HG03108 (cell line): ENCODE results near the gene COMT.
"Not testable (repeated sequence)": the region's sequence is repeated elsewhere in the genome, so short reads cannot be mapped to it uniquely, and the experiment has no call there.

Experiments
- ATAC-seq: cut with Tn5 transposase; IDR thresholded peaks from one replicate; pipeline ENCODE4 v1.9.1; 2021; ENCODE audit warnings: moderate library complexity; ENCODE audit not compliant: unreplicated experiment

Gene COMT

DNA sequence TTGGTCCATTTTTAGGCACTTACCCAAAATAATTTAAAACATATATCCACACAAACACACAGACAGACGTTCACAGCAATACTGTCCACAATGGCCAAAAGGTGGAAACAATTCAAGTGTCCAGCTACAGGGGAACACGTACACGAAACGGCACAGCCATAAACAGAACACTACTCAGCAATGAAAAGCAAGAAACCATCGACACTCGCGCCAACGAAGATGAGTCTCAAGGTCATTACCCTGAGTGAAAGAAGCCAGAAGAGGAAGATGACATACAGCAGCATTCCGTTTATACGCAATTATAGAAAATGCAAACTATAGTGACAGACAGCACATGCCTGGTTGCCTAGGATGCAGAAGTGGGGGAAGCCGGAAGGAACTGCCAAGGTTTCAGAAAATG, 13.4 kb upstream of the COMT start:
- ATAC-seq: no peak

DNA sequence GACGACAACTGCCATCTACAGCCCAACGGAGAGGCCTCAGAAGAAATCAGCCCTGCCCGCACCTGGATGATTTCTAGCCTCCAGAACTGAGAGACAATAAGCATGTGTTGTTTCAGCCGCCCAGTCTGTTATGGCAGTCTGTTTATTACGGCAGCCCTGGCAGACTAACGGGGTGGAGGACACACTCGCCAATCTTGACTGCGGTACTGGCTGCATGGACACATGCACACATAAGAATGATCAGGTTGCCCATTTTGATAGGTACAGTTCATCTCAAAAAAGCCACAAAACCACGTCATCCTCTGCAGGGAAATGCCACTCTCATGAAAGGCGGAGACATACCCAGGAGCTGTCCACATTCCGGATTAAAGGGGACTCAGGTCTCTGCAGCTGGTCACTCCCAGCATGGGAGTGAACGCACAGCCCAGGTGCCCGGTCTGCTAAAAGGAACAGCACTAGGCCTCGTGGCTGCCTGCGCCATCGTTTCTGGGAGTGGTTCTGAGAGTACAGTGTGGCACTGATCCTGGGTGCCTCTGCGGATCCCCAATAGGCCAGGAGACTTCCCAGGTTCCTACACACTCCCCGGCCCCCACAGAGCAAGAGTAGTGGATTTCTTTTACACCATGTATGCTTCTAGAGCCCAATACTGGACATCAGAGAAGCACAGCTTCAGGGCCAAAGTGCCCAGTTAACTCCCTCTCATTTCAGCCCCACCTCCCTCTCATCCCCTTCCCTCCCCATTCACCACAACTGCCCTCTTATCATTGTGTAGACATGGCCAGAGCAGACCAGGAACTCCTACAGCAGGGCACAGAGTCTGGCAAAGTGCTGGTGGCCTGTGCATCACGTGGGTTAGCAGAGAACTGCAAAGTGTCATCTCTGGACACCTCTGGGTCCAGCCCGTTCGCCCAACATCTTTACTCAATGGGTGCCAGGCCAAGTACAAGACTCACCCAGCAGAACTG, 11.7 kb upstream of the COMT start:
- no peak for ATAC-seq

DNA sequence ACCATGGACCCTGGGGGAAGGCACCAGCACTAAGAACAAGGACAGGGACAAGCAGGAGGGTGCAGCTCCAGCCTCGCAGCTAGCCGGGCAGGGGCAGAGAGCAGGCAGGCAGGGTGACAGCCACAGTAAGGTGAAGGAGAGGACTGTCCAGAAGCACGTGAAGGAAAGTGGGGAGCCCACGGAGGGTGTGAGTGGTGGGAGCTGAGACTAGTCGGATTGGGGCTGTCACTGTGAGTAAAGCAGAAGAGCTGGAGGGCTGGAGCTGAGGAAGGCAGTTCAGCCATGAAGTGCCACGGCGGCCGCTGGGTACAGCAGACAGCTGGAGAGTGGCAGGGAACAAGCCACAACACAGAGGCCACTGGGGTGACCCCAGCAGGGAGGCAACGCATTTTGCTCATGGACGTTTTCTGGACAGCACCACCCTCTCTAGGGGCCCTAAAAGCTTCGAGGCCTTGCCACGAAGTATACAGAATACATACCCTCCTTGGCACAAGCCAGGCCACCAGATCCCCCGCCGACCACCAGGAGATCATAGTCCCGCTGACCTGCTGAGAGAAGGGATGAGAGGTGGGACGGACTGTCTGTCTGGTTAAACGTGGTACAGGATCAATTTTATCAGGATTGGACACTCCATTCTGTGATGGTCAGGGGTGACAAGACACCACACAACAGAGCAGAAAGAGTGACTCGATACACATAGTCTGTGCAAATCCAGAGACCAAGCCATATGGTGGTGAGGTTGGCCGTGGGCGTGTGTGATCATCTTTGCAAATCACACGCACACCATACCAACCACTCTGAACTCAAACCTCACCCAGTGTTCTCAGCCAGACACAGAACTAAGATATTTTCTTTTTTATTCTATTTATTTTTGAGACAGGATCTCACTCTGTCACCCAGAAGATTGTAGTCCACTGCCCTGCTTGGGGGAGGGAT, 10.8 kb upstream of the COMT start:
- ATAC-seq: no peak

DNA sequence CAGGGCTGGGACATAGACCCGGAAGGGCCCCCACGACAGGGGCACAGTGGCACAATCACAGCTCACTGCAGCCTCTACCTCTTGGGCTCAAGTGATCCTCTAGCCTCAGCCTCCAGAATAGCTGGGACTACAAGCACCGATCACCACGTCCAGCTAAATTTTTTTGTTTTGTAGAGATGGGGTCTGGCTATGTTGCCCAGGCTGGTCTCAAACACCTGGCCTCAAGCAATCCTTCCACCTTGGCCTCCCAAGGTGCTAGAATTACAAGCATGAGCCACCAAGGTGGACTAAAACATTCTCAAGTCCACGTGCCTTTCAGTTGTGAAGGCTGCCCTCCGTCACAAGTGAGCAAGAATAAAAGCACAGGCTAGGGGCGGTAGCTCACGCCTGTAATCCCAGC, 10.1 kb upstream of the COMT start:
- no peak for ATAC-seq

- ATAC-seq: no peak
Measured at GRCh38 chr22:19932367-19933206, 9.0 kb upstream of the COMT start.

DNA sequence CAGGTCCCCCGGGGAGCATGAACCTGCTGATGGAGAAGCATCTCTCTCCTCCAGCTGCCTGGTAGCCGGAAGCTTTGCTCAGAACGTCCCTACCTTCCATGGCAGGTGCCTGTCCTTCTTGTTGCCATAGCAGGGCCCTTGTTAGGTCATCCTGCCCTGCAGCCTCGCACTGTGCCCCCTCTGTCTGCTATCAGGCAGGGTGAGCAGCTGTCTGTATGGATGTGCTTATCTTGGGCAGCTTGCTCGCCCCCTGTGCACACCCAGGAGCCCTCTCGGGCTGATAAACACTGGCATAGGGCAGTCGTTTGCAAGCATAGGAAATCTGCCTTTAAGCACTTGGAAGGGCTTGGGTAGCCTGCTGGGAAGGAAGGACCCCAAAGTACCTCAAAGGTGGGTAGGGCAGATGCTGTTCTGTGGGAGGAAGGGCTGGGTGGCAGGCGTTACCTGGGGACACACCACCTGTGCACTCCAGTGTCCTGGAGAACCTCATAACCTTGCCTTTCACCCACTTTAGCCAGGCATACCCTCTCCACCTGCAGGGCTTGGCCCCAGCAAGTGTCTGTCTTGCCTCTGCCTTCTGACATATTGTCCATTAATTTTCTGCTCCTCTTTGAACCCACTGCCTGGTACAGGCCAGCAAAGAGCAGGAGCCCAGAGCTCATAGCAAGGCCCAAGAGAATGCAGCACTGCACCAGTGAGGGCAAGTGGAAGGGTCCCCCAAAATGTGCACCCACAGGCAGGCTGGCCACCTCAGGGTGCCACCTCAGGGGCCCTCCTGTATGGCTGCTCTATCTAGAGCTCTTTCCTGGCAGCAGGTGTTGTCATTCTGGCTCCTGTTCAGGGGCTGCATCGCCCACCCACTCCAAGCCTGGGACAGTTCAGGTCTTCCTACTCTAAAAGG, 8.0 kb upstream of the COMT start:
- ATAC-seq: no peak

DNA sequence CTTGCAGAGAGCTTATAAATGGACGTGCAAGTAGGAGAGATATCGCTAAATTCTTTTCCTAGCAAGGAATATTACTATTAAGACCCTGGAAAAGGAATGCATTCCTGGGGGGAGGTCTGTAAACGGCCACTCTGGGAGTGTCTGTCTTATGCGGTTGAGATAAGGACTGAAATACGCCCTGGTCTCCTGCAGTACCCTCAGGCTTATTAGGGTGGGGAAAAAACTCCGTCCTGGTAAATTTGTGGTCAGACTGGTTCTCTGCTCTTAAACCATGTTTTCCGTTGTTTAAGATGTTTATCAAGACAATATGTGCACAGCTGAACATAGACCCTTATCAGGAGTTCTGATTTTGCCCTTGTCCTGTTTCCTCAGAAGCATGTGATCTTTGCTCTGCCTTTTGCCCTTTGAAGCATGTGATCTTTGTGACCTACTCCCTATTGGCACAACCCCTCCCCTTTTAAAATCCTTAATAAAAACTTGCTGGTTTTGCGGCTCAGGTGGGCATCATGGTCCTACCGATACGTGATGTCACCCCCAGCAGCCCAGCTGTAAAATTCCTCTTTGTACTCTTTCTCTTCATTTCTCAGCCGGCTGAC, 6.4 kb upstream of the COMT start:
- ATAC-seq: not testable (repeated sequence)

DNA sequence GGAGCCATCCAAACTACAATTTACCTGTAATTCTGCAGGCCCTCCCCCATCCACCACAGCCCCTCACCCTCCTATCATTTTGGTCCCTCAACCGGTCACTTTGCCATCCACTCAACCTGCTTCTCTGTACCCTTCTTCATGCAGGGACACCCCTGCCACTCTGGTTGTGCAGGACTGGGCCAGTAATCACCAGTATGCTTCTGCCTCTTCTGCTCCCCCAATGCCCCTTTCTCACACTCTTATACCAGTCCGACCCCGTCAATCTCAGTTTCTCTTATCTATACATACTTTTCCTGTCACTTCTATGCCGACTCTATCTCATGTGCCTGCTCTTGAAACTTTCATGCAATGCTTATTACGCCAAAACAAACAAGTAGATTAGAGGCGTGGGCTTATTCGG, 5.1 kb upstream of the COMT start:
- no peak for ATAC-seq

DNA sequence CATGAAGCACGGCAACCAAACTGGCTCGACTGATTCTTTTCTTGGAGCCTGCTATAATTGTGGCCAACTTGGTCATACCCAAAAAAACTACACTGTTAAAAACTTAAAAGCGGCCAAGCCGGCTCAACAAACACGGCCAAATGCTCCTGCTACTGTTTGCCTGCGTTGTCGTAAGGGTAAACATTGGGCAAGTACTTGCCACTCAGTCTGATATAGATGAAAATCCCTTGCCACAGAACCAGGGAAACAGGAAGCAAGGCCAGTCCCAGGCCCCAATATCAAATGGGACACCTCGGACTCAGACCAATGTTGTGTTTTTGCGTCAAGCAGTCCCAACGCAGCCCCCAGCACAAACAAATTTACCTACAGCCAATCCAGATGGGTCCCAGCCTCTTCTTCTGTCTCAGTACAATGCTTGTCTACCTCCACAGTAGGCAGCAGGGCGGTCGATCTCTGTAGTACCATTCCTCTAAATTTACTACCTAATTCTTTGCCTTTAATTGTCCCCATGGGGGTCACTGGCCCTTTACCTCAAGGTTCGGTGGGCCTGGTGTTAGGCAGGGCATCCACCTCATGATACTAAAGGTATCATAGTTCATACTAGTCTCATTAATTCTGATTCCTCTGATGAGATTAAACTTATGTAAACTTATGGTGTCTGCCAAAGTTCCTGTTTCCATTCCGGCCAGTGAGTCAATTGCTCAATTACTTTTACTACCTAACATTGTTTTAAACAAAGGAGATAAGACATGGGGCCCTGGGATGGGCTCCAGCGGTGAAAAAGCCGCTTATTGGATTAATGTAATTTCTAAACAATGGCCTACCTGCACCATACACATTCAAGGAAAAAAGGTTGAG, 3.7 kb upstream of the COMT start:
- ATAC-seq: no peak

DNA sequence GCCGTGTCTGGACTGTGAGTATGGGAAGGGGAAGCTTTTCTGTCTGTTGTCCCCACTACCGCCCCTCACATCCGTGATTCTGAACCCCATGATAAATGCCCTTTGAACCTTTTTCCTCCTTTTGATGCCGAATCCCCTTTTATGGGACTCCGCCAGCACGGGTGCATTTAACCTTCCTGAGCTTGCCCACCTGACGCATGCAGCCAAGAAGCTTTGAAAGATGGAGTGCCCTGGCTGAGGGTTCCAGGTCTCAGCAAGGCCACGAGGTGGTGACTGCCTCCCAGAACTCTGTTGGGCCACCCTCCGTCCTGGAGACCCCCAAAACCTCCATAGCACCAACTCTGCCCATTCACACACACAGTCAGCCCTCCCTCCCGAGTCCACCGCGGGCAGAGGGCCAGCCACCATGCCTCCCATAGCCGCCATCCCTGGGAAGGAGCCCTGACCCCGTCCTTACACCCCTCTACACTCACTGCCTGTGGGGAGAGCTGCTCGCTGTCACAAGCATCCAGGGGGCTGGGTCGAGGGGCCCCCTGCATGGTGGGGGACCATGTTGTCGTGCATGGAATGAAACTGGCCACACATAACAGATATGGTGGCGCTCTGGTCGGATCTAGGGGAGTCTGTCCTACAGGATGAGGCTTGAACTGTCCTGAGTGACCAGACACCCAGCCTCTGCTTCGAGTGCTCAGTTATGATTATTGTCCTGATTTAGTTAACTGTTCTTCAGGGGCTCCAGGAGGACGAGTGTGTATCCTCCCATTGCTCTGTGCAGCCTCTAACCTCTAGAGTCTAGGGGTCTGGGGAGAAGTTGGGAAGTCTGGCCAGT, 822 bp upstream of the COMT start:
- ATAC-seq: no peak

- ATAC-seq: no peak
Measured at GRCh38 chr22:19942157-19943081, 847 bp downstream of the COMT start.

DNA sequence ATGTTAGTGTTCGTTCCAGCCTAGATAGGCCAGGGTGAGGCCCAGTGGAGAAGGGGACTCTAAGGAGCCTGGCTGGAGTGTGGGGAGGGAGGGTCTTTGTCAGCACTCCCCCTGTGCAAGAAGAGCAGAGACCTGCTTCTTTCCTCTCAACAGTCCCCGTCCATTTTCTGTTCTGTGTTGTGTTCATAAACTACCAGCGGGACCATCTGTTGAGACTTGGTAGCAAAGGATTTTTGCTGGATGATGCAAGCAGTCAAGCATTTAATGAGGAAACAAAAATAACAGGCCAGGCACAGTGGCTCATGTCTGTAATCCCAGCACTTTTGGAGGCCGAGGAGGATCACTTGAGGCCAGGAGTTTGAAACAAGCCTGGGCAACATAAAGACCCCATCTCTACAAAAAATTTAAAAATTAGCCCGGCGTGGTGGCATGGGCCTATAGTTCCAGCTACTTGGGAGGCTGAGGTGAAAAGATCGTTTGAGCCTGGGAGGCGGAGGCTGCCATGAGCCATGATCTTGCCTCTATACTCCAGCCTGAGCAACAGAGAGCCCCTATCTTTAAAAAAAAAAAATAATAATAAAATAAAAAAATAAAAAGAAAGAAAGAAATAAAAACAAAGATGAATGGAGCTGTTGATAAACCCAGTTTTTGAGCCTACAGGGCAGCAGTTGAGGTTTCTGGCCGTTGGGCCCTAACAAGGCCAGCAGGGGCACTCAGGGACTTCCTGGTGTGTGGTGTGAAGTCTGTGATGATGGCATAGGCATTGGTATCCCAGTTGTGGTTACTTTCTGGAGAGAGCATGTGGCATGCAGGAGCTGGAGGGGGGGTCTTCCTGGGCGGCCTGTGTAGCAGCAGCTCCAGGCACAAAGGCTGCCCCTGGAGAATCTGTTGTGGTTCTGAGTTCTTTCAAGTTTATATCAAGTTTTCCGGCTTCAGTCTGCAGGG, 1.8 kb downstream of the COMT start:
- ATAC-seq: no peak

DNA sequence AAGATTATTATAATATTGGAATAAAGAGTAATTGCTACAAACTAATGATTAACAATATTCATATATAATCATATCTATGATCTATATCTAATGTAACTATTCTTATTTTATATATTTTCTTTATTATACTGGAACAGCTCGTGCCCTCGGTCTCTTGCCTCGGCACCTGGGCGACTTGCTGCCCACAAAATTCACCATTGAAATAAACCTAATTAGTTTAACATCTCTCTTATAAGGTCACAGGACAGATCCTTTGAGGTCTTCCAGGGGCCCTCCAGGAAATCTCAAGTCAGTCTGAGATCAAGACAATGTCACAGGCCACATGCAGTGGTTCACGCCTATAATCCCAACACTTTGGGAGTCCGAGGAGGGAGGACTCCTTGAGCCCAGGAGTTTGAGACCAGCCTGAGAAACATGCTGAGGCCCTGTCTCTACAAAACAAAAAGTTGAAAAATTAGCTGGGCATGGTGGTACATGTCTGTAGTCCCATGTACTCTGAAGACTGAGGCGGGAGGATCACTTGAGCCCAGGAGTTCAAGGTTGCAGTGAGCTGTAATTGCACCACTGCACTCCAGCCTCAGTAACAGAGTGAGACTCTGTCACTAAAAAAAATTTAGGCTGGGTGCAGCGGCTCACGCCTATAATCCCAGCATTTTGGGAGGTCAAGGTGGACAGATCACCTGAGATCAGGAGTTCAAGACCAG, 6.6 kb downstream of the COMT start:
- ATAC-seq: no peak

- ATAC-seq: no peak
Measured at GRCh38 chr22:19951346-19951745, 9.8 kb downstream of the COMT start.
